Mucosa of descending colon (tissue), 3 donors: ENCODE data around the gene LAMTOR5. TPM values are rescaled to one million over a fixed set of nuclear protein-coding genes. Genes with fewer than 3 reads are reported as not detected.
A peak's percentile ranks its signal among the peaks of the same experiment; 100 is the strongest.

ENCODE experiments used
- ATAC-seq: fragments of 200-7000 bp; cut with Tn5 transposase; one replicate; pipeline ENCODE4 v1.9.1; 2020; ENCODE audit warnings: mild to moderate bottlenecking, moderate library complexity
- DNase-seq, 3 donors: peaks; one replicate each; pipeline ENCODE4 v3.0.0-alpha.2; 2020
- H3K36me3 ChIP-seq: fragments of 200-600 bp; one replicate; pipeline ENCODE4 v1.8.0; 2021; ENCODE audit warnings: low read depth, mild to moderate bottlenecking
- H3K4me1 ChIP-seq: fragments of 200-600 bp; one replicate; pipeline ENCODE4 v1.8.0; 2021; ENCODE audit warnings: low read depth, mild to moderate bottlenecking
- H3K4me3 ChIP-seq: fragments of 200-600 bp; one replicate; pipeline ENCODE4 v1.8.0; 2021; ENCODE audit warnings: mild to moderate bottlenecking
- H3K9me3 ChIP-seq: fragments of 200-600 bp; one replicate; pipeline ENCODE4 v1.8.0; 2021; ENCODE audit warnings: mild to moderate bottlenecking
- intact Hi-C, 2 donors: fragments of 100-400 bp; cut with DNase I in 1 of 2; cut with micrococcal nuclease in 1 of 2; formaldehyde crosslinking; loops; one replicate each; pipeline versions ENCODE4 v1.11.0 to v1.11.1; 2022; cut with DNase I, micrococcal nuclease
- total RNA-seq, 3 donors: library from RNA; stranded (reverse); fragmentation: NEBNext Ultra II Directional in 2 of 3; extraction: Animal tissue kit (Norgen Biotek cat#: 25700) in 2 of 3; gene quantifications; one replicate each; pipeline versions ENCODE4 v1.2.1 to v1.2.4, GENCODE V29; 2021 to 2023
- TF ChIP-seq, protein P1 (sequence below): fragments of 200-600 bp; IDR thresholded peaks from one replicate; pipeline ENCODE4 v1.8.0; 2022; ENCODE audit warnings: antibody characterized with exemption, mild to moderate bottlenecking
- donor health status: DM: no; HTN: no; CAD: no; lungs with moderate emphysema.
- donor health status: DM: no; HTN: no; CAD: no.
- donor health status: DM: no; HTN: yes; CAD: no.

Gene LAMTOR5
- total RNA-seq, 3 donors from 2014 or later, result 95.3 to 114 (median 108) TPM

DNA sequence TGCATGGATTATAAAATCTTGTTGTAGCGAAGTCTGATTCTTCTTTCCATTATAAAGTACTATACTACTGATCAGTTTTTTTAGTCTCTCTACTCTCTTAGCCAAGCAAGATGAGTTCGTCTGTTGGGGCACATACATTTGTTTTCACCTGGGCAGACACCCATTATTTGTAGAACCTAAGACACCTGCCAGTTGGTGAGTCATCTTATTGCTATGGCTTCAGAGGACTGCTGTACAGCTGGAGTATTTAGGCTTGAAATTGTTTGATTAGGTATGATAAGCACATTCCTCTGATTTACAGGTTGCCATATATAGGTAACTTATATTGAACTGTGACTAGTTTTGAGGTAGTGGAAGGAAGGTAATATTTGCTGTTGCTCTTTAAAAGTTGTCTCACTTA, 51.1 kb downstream of the LAMTOR5 start:
- peak; percentile 97 for ATAC-seq
- intact Hi-C loops, result no loop called here
- DNase-seq, result no peak

DNA sequence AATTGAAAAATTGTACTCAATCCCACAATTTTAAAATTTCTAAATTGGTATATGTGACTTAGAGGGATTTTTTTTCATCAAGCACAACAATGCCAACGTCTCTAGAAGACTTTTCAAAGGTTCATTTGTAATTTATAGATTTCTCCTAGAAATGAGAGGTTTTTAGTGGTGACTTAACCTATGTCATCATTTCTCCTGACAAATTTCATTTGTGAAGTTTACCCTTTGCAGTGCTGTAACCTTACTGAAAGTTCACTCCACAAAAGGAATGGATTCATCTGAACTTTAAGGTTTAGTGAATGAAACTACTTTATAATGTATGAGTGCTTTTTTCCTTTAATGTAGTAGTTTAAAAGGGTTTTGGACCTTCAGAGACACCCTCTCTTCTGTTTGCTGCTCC, 52.2 kb downstream of the LAMTOR5 start:
- intact Hi-C loops, result no loop called here
- Histone ChIP-seq H3K9me3 (no peaks in the 10 kb centered on the region), H3K36me3 (no peaks in the 10 kb centered on the region), H3K4me1 (peaks cover 18% of the 10 kb centered on the region), H3K4me3 (no peak overlapping the region)
- ATAC-seq (no peak), DNase-seq (no peak)
- TF ChIP-seq, protein P1, sequence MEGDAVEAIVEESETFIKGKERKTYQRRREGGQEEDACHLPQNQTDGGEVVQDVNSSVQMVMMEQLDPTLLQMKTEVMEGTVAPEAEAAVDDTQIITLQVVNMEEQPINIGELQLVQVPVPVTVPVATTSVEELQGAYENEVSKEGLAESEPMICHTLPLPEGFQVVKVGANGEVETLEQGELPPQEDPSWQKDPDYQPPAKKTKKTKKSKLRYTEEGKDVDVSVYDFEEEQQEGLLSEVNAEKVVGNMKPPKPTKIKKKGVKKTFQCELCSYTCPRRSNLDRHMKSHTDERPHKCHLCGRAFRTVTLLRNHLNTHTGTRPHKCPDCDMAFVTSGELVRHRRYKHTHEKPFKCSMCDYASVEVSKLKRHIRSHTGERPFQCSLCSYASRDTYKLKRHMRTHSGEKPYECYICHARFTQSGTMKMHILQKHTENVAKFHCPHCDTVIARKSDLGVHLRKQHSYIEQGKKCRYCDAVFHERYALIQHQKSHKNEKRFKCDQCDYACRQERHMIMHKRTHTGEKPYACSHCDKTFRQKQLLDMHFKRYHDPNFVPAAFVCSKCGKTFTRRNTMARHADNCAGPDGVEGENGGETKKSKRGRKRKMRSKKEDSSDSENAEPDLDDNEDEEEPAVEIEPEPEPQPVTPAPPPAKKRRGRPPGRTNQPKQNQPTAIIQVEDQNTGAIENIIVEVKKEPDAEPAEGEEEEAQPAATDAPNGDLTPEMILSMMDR, result no peak

More for the DNA sequence above, 51.1 kb downstream of the LAMTOR5 start:
- Histone ChIP-seq H3K4me3 (no peak overlapping the region), H3K9me3 (no peaks in the 10 kb centered on the region), H3K4me1 (peaks cover 8% of the 10 kb centered on the region), H3K36me3 (no peaks in the 10 kb centered on the region)
- TF ChIP-seq, protein P1, result no peak

Other genes with a start within 250 kb of the LAMTOR5 start
- 10 to 100 TPM in 1 of 3 donors, 1 to 10 TPM in 2; 4.9 to 12.8 (median 8.0) TPM for gene KCNC4, start 197.4 kb downstream of the LAMTOR5 start, total RNA-seq
- 10 to 100 TPM; 24.1 to 29.0 (median 26.7) TPM for gene RBM15, start 68.3 kb downstream of the LAMTOR5 start, total RNA-seq
- 1 to 10 TPM in 2 of 3 donors, under 1 TPM in 1; 0.67 to 4.4 (median 1.8) TPM for gene SLC16A4, start 16.7 kb downstream of the LAMTOR5 start, total RNA-seq
- gene PROK1, start 43.5 kb upstream of the LAMTOR5 start, total RNA-seq, result not detected
- gene KCNA10, start 111.5 kb upstream of the LAMTOR5 start, total RNA-seq, result not detected
- gene KCNA2, start 198.7 kb upstream of the LAMTOR5 start, total RNA-seq, result 1 to 10 TPM in 1 of 3 donors, under 1 TPM in 2; 0.12 to 4.7 (median 0.46) TPM